HepG2 (cell line): ENCODE data around the gene PPP1R15A. TPM values are rescaled to one million over a fixed set of nuclear protein-coding genes. Genes with fewer than 3 reads are reported as not detected.

Source experiments
- CREB1 ChIP-seq, 2 experiments: fragments of 450-650 bp in 1 of 2; IDR thresholded peaks; 2 replicates each; pipeline ENCODE4 v1.6.1; 2016 to 2017; ENCODE audit warnings: control low read depth in 1 of 2, mild to moderate bottlenecking in 1 of 2, missing compliant biosample characterization in 1 of 2, missing genetic modification characterization in 1 of 2
- ELF3 ChIP-seq: IDR thresholded peaks from 2 replicates; pipeline ENCODE4 v1.6.1; 2016; ENCODE audit warnings: missing genetic modification reagents, missing compliant biosample characterization
- ELK4 ChIP-seq: sonication (generic); formaldehyde crosslinking; IDR thresholded peaks from 2 replicates; pipeline ENCODE4 v1.9.0; 2021; ENCODE audit warnings: missing genetic modification reagents, borderline replicate concordance
- GATAD1 ChIP-seq: IDR thresholded peaks from 2 replicates; pipeline ENCODE4 v1.6.1; 2016; ENCODE audit warnings: missing genetic modification reagents, missing compliant biosample characterization
- HNF1B ChIP-seq: sonication (generic); formaldehyde crosslinking; IDR thresholded peaks from 2 replicates; pipeline ENCODE4 v1.5.1; 2020; ENCODE audit warnings: mild to moderate bottlenecking, moderate library complexity, missing genetic modification reagents
- PITX1 ChIP-seq: sonication (generic); formaldehyde crosslinking; IDR thresholded peaks from 2 replicates; pipeline ENCODE4 v1.5.1; 2020; ENCODE audit warnings: mild to moderate bottlenecking, missing genetic modification reagents
- SMAD9 ChIP-seq: sonication (generic); formaldehyde crosslinking; IDR thresholded peaks from 2 replicates; pipeline ENCODE4 v1.5.1; 2020; ENCODE audit warnings: mild to moderate bottlenecking, missing genetic modification reagents
- TAF15 ChIP-seq: fragments of 200-400 bp; formaldehyde crosslinking; IDR thresholded peaks from one replicate; pipeline ENCODE4 v1.6.1; 2018; ENCODE audit warnings: mild to moderate bottlenecking, low read depth, low read length; ENCODE audit not compliant: poor library complexity, severe bottlenecking
- THYN1 ChIP-seq: sonication (generic); formaldehyde crosslinking; IDR thresholded peaks from 2 replicates; pipeline ENCODE4 v1.8.1; 2023; ENCODE audit warnings: low read depth, mild to moderate bottlenecking, moderate library complexity, missing genetic modification reagents, borderline replicate concordance
- ZKSCAN8 ChIP-seq: IDR thresholded peaks from 2 replicates; pipeline ENCODE4 v1.6.1; 2016; ENCODE audit warnings: borderline replicate concordance, missing genetic modification reagents, missing compliant biosample characterization
- ZMYM3 ChIP-seq: sonication (generic); formaldehyde crosslinking; IDR thresholded peaks from 2 replicates; pipeline ENCODE4 v1.5.1; 2020; ENCODE audit warnings: mild to moderate bottlenecking, missing genetic modification reagents
- ZNF142 ChIP-seq: sonication (generic); formaldehyde crosslinking; IDR thresholded peaks from 2 replicates; pipeline ENCODE4 v1.4.0; 2020; ENCODE audit warnings: missing genetic modification reagents
- ZNF556 ChIP-seq: sonication (generic); formaldehyde crosslinking; IDR thresholded peaks from 2 replicates; pipeline ENCODE4 v1.4.0; 2020; ENCODE audit warnings: mild to moderate bottlenecking, missing genetic modification reagents, borderline replicate concordance
- polyA plus RNA-seq, 8 experiments: library from polyadenylated mRNA; depleted of rRNA in 3 of 8; stranded (reverse) in 7 of 8; unstranded in 1 of 8; fragments of >200 nt; fragmentation: Illumina TruSeq in 4 of 8; extraction: Trizol in 4 of 8; gene quantifications; 2 replicates each; pipeline versions ENCODE4 v1.2.1 to v1.2.3, GENCODE V29; 2011 to 2016; ENCODE audit warnings: low read depth in 4 of 8, missing spikeins in 1 of 8, mixed read lengths in 1 of 8; ENCODE audit not compliant: insufficient read depth in 1 of 8
- total RNA-seq, 5 experiments: library from RNA; depleted of rRNA; stranded (reverse); fragments of >200 nt; fragmentation: Illumina TruSeq; extraction: Trizol; gene quantifications; 2 replicates each; pipeline ENCODE4 v1.2.3, GENCODE V29; 2016; ENCODE audit warnings: low read depth in 1 of 5
- TF ChIP-seq, protein P1 (sequence below): IDR thresholded peaks from 2 replicates; pipeline ENCODE4 v1.6.1; 2012; ENCODE audit warnings: low read length, improper control_type of control experiment
- TF ChIP-seq, protein P2 (sequence below): sonication (generic); formaldehyde crosslinking; IDR thresholded peaks from 2 replicates; pipeline ENCODE4 v1.5.1; 2020; ENCODE audit warnings: mild to moderate bottlenecking, missing genetic modification reagents, borderline replicate concordance

PPP1R15A gene
- total and polyA plus RNA-seq, 2 of the 13 experiments (the other 11 are each of a cell fraction or from before 2014, with no cell fraction given): 15.6 to 18.5 TPM

GRCh38 chr19:48907671-48908070 lies 35.5 kb downstream of the PPP1R15A start (continued):
- TF ChIP-seq, protein P1, sequence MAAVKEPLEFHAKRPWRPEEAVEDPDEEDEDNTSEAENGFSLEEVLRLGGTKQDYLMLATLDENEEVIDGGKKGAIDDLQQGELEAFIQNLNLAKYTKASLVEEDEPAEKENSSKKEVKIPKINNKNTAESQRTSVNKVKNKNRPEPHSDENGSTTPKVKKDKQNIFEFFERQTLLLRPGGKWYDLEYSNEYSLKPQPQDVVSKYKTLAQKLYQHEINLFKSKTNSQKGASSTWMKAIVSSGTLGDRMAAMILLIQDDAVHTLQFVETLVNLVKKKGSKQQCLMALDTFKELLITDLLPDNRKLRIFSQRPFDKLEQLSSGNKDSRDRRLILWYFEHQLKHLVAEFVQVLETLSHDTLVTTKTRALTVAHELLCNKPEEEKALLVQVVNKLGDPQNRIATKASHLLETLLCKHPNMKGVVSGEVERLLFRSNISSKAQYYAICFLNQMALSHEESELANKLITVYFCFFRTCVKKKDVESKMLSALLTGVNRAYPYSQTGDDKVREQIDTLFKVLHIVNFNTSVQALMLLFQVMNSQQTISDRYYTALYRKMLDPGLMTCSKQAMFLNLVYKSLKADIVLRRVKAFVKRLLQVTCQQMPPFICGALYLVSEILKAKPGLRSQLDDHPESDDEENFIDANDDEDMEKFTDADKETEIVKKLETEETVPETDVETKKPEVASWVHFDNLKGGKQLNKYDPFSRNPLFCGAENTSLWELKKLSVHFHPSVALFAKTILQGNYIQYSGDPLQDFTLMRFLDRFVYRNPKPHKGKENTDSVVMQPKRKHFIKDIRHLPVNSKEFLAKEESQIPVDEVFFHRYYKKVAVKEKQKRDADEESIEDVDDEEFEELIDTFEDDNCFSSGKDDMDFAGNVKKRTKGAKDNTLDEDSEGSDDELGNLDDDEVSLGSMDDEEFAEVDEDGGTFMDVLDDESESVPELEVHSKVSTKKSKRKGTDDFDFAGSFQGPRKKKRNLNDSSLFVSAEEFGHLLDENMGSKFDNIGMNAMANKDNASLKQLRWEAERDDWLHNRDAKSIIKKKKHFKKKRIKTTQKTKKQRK: no peak
- peak; percentile 61 for TF ChIP-seq GATAD1 (CRISPR knock-in tag)
- TF ChIP-seq SMAD9 (CRISPR knock-in tag): no peak
- TF ChIP-seq ZNF142 (CRISPR knock-in tag): no peak
- peak; percentile 50; the same call in 1 of the 2 replicates for TF ChIP-seq ELF3 (CRISPR knock-in tag)
- peak; percentile 58; the same call in 1 of the 2 replicates for TF ChIP-seq HNF1B (CRISPR knock-in tag)
- TF ChIP-seq, protein P2, sequence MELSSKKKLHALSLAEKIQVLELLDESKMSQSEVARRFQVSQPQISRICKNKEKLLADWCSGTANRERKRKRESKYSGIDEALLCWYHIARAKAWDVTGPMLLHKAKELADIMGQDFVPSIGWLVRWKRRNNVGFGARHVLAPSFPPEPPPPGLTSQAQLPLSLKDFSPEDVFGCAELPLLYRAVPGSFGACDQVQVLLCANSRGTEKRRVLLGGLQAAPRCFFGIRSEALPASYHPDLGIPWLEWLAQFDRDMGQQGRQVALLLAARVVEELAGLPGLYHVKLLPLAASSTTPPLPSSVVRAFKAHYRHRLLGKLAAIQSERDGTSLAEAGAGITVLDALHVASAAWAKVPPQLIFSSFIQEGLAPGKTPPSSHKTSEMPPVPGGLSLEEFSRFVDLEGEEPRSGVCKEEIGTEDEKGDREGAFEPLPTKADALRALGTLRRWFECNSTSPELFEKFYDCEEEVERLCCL (CRISPR knock-in tag): no peak
- peak; percentile 34; the same call in 1 of the 2 replicates for TF ChIP-seq CREB1 (IDR thresholded peaks at IDR 0.05)
- peak; percentile 77 for TF ChIP-seq CREB1 (CRISPR knock-in tag; IDR thresholded peaks at IDR 0.05)
- no peak for TF ChIP-seq THYN1 (CRISPR knock-in tag)
- TF ChIP-seq PITX1 (CRISPR knock-in tag): no peak
- no peak for TF ChIP-seq ELK4 (CRISPR knock-in tag)
- TF ChIP-seq ZKSCAN8 (CRISPR knock-in tag): peak; percentile 33; the same call in 1 of the 2 replicates
- TF ChIP-seq ZMYM3: peak; percentile 46; the same call in 1 of the 2 replicates
- no peak for TF ChIP-seq ZNF556
- no peak for TF ChIP-seq TAF15
